Measurements from ENCODE around the gene CRABP1.

CRABP1 gene

GRCh38 chr15:78315686-78316282 is 24.4 kb upstream of the CRABP1 start:
- peak in 6 of 42 donors; percentile 9 to 30 (median 22) for DNase-seq
- intact Hi-C loops (cut with DNase I) = no loop called here

GRCh38 chr15:78316283-78317083 is 23.7 kb upstream of the CRABP1 start:
- peak in 41 of 42 donors; percentile 37 to 88 (median 70) for DNase-seq
- intact Hi-C loops (cut with DNase I) = no loop called here

GRCh38 chr15:78317145-78317836 is 22.9 kb upstream of the CRABP1 start:
- peak in 10 of 42 donors; percentile 5 to 35 (median 20) for DNase-seq
- intact Hi-C loops (cut with DNase I) = no loop called here

GRCh38 chr15:78319588-78319987 is 20.6 kb upstream of the CRABP1 start:
- DNase-seq = no peak
- intact Hi-C loops (cut with DNase I) = no loop called here

- DNase-seq = no peak
- intact Hi-C loops (cut with DNase I) = no loop called here
Measured at GRCh38 chr15:78320183-78320582, 20.0 kb upstream of the CRABP1 start.

- DNase-seq = no peak
- intact Hi-C loops (cut with DNase I) = no loop called here
Measured at GRCh38 chr15:78321041-78321570, 19.0 kb upstream of the CRABP1 start.

GRCh38 chr15:78321786-78322185 is 18.4 kb upstream of the CRABP1 start:
- DNase-seq = no peak
- intact Hi-C loops (cut with DNase I) = no loop called here

- DNase-seq = no peak
- intact Hi-C loops (cut with DNase I) = no loop called here
Measured at GRCh38 chr15:78322243-78322642, 17.9 kb upstream of the CRABP1 start.

GRCh38 chr15:78322724-78323521 is 17.2 kb upstream of the CRABP1 start:
- DNase-seq = no peak
- intact Hi-C loops (cut with DNase I) = no loop called here

GRCh38 chr15:78323693-78324092 is 16.5 kb upstream of the CRABP1 start:
- intact Hi-C loops (cut with DNase I) = no loop called here
- DNase-seq = no peak

GRCh38 chr15:78324144-78324543 is 16.0 kb upstream of the CRABP1 start:
- intact Hi-C loops (cut with DNase I) = no loop called here
- no peak for DNase-seq

GRCh38 chr15:78325092-78325843 is 14.9 kb upstream of the CRABP1 start:
- intact Hi-C loops (cut with DNase I) = no loop called here
- DNase-seq = no peak

GRCh38 chr15:78327466-78327865 is 12.7 kb upstream of the CRABP1 start:
- no peak for DNase-seq
- intact Hi-C loops (cut with DNase I) = no loop called here

GRCh38 chr15:78329625-78330024 is 10.5 kb upstream of the CRABP1 start:
- DNase-seq = no peak
- intact Hi-C loops (cut with DNase I) = no loop called here

- no peak for DNase-seq
- intact Hi-C loops (cut with DNase I) = no loop called here
Measured at GRCh38 chr15:78334845-78335244, 5.3 kb upstream of the CRABP1 start.

- no peak for DNase-seq
- intact Hi-C loops (cut with DNase I) = no loop called here
Measured at GRCh38 chr15:78335985-78336384, 4.2 kb upstream of the CRABP1 start.

- intact Hi-C loops (cut with DNase I) = no loop called here
- no peak for DNase-seq
Measured at GRCh38 chr15:78338781-78339180, 1.4 kb upstream of the CRABP1 start.

GRCh38 chr15:78339559-78339958 is 594 bp upstream of the CRABP1 start:
- intact Hi-C loops (cut with DNase I) = no loop called here
- no peak for DNase-seq

All from head of caudate nucleus (tissue), 42 donors.